ENCODE results near the gene ATG7. TPM values are rescaled to one million over a fixed set of nuclear protein-coding genes. Genes with fewer than 3 reads are reported as not detected.
"Not testable (repeated sequence)": the region's sequence is repeated elsewhere in the genome, so short reads cannot be mapped to it uniquely, and the experiment has no call there.

Gene ATG7
- total RNA-seq, 1 donor from 2014 or later = 47.6 TPM

DNA sequence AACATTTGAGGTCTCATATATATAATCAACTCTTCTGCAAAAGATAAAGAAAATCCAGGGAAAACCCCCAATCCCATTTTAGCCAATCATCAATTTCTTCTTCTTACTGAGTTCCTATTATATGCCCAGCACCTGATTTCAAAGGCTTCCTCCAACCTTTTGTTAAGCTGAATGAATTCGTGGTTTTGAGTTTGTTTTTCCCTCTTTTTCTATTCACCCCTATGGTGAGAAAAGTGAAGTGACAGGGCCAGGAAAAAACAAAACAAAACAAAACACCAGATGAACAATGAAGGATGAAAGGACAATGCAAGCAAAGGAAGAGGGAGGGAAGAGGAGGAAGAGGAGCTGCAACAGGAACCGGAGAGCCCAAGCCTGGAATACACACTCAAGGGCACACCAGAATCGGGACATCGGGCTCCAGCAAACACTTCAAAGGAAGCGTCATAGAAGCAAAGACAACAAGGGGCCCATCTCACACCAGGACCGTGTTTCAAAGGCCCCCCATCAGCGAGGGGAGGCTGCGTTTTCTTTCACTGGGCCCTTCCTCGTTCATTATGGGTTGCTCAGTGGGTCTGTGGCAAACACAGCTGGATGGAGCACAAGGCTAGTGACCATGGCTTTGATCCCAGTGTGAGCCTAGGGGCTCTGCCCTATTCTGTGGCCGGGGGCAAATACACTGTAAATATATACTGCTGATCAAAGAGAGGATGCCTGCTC, 321.3 kb downstream of the ATG7 start:
- DNase-seq = no peak

- DNase-seq = not testable (repeated sequence)
Observed at GRCh38 chr3:11595024-11595423, 322.8 kb downstream of the ATG7 start.

- DNase-seq = no peak
Observed at GRCh38 chr3:11596387-11596786, 324.2 kb downstream of the ATG7 start.

DNA sequence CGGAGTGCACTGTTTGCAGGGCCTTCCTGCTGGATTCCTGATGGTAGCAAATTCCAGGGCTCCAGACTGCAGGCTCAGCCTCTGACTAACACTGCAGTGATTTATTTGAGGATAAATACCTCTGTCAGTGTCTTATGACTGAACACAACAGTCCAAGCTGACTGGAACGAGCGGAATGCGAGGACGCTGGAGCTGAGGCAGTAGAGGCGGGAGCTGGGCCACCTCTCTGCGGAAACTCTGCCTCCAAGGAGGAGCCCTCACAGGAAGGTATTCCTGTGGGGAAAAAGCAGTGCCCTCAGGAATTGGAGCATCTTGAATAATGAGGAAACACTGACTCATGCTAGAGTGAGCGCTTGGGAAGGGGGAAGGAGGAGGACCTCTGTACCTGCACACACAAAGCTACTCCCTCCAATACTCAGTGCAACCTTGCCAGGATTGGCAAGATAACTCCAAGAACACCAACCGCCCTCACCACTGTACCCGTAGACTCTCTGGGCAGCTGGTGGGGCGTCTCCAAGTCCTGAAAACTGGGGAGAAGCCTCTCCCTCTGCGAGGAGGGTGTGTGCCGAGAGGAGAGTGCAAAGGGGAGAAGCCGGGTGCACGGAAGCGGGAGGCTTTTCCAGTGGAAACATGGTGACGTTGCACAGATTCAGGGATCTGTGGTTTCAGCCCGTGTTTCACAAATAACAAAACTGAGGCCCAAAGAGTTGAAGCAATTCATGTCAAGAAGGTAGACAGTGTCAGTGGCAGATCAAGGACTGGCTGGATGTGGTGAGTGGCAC, 328.5 kb downstream of the ATG7 start:
- peak; percentile 89 for DNase-seq

GRCh38 chr3:11601446-11602238, 329.4 kb downstream of the ATG7 start:
- no peak for DNase-seq

DNA sequence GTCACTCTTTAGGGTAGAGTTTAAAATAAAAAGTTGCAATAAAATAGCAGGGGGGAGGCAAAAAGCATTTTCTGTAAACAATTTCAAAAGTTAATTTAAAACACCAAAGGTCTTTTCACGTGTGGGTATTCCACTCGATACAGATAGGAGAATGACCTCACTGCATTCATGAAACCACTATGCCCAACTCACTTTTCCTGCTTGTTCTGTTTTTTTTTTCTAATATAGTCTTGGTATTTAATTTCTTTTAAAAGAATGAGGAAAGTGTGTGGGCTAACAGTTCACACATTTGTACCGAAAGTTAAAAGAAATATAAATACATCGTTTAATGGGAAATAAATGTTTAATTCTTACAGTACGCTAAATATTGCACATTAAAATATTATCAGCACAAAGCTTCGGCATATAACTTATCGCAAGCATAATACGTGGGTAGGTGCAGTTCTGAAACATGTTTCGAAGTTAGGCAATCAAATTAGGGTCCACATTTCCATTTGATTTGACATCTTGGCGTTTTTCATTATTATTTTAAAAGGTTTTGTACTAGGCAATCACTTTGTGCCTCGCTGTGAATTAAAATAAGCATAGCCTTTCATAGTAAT, 330.1 kb downstream of the ATG7 start:
- DNase-seq = no peak

GRCh38 chr3:11602886-11603527, 330.8 kb downstream of the ATG7 start:
- no peak for DNase-seq

DNA sequence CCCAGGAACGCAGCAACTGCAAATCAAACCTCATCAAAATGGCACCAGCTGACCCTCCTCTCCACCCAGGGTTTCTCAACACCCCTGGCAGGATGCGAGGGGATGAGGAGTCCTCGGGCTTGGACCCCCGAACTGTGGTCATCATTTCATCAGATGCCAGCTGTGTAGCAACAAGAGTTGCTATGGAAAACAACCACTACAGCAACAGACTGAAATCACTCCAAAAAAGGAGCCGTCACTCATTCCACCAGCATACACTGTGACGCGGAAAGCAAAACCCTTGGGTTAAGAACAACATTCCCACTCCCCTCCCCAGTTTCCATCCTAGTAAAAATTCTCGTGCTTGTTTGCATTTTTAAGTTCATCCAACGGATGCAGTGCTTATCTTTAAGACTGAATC, 331.4 kb downstream of the ATG7 start:
- peak; percentile 66 for DNase-seq

DNA sequence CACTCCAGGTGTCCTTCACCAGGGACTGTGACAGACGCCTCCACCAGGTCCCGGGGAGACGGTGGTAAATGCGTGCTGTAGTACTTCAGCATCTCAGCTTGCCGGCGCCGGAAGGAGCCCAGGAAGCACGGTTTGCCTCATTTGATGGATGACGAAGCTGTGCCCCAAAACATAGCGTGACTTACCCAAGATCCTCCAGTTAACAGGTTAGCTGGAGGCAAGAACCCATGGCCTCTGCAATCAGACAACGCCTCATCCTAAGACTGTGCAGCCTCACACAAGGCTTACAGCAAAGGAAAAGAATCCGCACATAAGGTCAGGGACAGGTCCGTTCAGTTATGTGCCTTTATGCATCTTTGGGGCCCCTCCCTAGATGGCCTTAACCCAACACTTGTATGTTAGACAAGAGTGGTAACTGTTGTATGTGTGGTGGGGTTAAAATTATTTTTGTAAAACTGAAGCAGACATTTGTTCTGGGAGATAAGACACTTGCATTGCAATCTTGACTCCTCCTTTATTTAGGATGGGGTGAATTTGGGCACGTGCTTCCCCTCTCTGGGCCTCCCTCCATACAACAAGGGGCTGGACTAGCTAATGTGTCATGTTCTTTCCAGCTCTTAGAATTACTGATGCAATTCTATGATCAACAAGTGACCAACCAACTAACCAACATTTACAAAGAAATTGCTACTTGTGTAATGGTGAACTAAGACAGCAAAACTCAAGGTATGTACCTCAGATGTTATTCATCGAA, 332.1 kb downstream of the ATG7 start:
- peak; percentile 42 for DNase-seq

GRCh38 chr3:11605398-11605797, 333.2 kb downstream of the ATG7 start:
- DNase-seq = no peak

DNA sequence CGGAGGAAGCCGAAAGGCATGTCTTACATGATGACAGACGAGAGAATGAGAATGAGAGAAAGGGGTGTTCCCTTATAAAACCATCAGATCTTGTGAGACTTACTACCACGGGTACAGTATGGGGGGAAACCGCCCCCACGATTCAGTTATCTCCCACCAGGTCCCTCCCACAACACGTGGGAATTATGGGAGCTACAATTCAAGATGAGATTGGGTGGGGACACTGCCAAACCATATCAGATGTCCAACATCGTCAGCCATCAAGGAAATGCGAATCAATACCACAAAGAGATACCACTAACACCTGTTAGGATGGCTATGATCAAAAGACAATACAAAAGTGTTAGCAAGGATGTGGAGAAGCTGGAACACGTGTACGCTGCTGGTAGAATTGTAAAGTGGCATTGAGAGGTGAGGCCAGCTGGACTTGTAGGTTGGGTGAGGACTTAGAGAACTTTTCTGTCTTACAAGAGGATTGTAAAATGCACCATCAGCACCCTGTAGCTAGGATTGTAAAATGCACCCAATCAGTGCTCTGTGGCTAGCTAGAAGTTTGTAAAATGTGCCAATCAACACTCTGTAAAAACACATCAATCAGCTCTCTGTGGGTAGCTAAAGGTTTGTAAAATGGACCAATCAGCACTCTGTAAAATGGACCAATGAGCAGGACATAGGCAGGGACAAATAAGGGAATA, 334.0 kb downstream of the ATG7 start:
- DNase-seq = no peak

- no peak for DNase-seq
Observed at GRCh38 chr3:11606865-11607440, 334.8 kb downstream of the ATG7 start.

Small RNAs within 50 kb of the gene (small RNA-seq; reads per million reads assigned to genes)
- gene AC022001.1 (ENCODE audit: low replicate concordance) = not detected
- not detected for gene AC026185.1 (ENCODE audit: low replicate concordance)
- gene AC083855.1 (ENCODE audit: low replicate concordance) = not detected

Other genes starting within 250 kb of the ATG7 start
- gene HRH1, start 117.9 kb upstream of the ATG7 start, total RNA-seq = 10.1 TPM